ENCODE measurements around the gene INPP4B. TPM values are rescaled to one million over a fixed set of nuclear protein-coding genes. Genes with fewer than 3 reads are reported as not detected.

The INPP4B gene
- total and polyA plus RNA-seq, 2 of the 4 experiments (the other 2 are of a cell fraction): 1.8 to 14.0 TPM

DNA sequence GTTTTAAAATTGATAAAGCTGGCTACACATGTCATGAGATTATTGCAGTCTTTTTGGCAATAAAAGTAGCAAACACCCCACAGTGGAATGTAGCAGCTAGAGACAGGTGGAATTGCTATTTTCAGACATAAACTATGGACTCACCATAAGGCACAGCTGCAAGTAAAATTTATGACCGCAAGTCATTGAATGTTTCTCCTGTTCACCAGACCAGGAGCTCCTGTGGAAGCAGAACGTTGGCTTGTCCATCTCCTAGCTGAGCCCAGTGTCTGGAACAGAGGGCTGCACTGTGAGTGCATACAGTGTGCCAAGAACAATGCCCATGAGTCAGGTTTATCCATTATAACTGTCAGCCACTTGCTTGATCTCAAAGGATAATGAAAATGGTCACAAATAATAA lies 538.2 kb downstream of the INPP4B start:
- Histone ChIP-seq H2BK20ac (ENCODE audit: low read depth, low read length) (no peak overlapping the region), H2BK120ac (ENCODE audit: low read depth, low read length) (no peak overlapping the region), H3K36me3 (ENCODE audit: control insufficient read depth, insufficient read depth, low read length) (peaks cover 2% of the 10 kb centered on the region; the same call in 1 of the 2 replicates), H3K4me1 (ENCODE audit: control insufficient read depth, insufficient read depth, low read length) (peaks cover 1% of the 10 kb centered on the region; the same call in 1 of the 2 replicates), H3K9ac (ENCODE audit: low read depth, low read length) (no peak overlapping the region), H3K27me3 (ENCODE audit: control insufficient read depth, insufficient read depth, low read length) (no peaks in the 10 kb centered on the region), H2AFZ (replicated peaks; ENCODE audit: low read length, poor library complexity) (no peak overlapping the region), H3K23ac (ENCODE audit: low read depth, low read length) (no peak overlapping the region), H4K91ac (ENCODE audit: insufficient read depth, low read depth, low read length) (no peak overlapping the region), H3K14ac (replicated peaks; ENCODE audit: low read depth, low read length) (no peak overlapping the region), H4K20me1 (ENCODE audit: insufficient read depth, low read length) (no peaks in the 10 kb centered on the region), H3K56ac (ENCODE audit: extremely low read depth, insufficient read depth, low read length) (no peak overlapping the region), H2AK9ac (replicated peaks; ENCODE audit: low read depth, low read length, poor library complexity) (no peak overlapping the region), H3K79me1 (ENCODE audit: low read depth in 1 of 2, low read length in 2 of 2) (no peaks in the 10 kb centered on the region), H2AK5ac (ENCODE audit: low read depth, low read length) (no peak overlapping the region), H3K18ac (ENCODE audit: low read depth, low read length) (no peak overlapping the region), H3K4me3 (ENCODE audit: insufficient read depth, low read depth, low read length) (no peak overlapping the region), H3K4ac (ENCODE audit: low read depth, low read length) (no peak overlapping the region), H4K8ac (ENCODE audit: low read depth in 2 of 2, low read length in 2 of 2) (no peak overlapping the region), H3K27ac (ENCODE audit: insufficient read depth, low read length) (no peak overlapping the region), H3K9me3 (ENCODE audit: control insufficient read depth, insufficient read depth, low read length) (no peaks in the 10 kb centered on the region), H2BK15ac (ENCODE audit: low read depth, low read length) (no peak overlapping the region), H3K9me1 (ENCODE audit: insufficient read depth, low read length) (no peaks in the 10 kb centered on the region), H3K4me2 (ENCODE audit: low read depth, low read length) (no peak overlapping the region), H2BK5ac (ENCODE audit: low read depth, low read length, poor library complexity, severe bottlenecking) (no peak overlapping the region), H4K5ac (ENCODE audit: low read depth, low read length) (no peak overlapping the region)
- dilution Hi-C loops (cut with HindIII; ENCODE audit: low sequenced_read_pairs, unreplicated experiment): no loop called here
- no TSS peak for BruUV-seq (replicated peaks)
- ATAC-seq (ENCODE audit: low read depth): no peak
- WGBS, 2 experiments (ENCODE audit: extremely low coverage in 2 of 2, insufficient read length in 1 of 2): no CpG with 5 or more reads among the region's 2 CpGs
- POLR2A ChIA-PET (ENCODE audit: unreplicated experiment): no interaction called here
- intact Hi-C loops (cut with micrococcal nuclease): no loop called here
- CTCF ChIA-PET: interaction anchor here (0.6 to 0.9 kb wide), 3 partner anchors 24 to 383 kb away, joined by 3 read pairs; no protein-coding TSS in a partner anchor
- TF ChIP-seq RFX5 (IDR thresholded peaks at IDR 0.05; ENCODE audit: low read depth, low read length) (no peak), CHD1 (IDR thresholded peaks at IDR 0.05; ENCODE audit: low read depth, low read length) (no peak)
- TF ChIP-seq, protein P1, sequence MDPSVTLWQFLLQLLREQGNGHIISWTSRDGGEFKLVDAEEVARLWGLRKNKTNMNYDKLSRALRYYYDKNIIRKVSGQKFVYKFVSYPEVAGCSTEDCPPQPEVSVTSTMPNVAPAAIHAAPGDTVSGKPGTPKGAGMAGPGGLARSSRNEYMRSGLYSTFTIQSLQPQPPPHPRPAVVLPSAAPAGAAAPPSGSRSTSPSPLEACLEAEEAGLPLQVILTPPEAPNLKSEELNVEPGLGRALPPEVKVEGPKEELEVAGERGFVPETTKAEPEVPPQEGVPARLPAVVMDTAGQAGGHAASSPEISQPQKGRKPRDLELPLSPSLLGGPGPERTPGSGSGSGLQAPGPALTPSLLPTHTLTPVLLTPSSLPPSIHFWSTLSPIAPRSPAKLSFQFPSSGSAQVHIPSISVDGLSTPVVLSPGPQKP (IDR thresholded peaks at IDR 0.05; ENCODE audit: borderline replicate concordance, low read depth, low read length): no peak
- TF ChIP-seq, protein P2, sequence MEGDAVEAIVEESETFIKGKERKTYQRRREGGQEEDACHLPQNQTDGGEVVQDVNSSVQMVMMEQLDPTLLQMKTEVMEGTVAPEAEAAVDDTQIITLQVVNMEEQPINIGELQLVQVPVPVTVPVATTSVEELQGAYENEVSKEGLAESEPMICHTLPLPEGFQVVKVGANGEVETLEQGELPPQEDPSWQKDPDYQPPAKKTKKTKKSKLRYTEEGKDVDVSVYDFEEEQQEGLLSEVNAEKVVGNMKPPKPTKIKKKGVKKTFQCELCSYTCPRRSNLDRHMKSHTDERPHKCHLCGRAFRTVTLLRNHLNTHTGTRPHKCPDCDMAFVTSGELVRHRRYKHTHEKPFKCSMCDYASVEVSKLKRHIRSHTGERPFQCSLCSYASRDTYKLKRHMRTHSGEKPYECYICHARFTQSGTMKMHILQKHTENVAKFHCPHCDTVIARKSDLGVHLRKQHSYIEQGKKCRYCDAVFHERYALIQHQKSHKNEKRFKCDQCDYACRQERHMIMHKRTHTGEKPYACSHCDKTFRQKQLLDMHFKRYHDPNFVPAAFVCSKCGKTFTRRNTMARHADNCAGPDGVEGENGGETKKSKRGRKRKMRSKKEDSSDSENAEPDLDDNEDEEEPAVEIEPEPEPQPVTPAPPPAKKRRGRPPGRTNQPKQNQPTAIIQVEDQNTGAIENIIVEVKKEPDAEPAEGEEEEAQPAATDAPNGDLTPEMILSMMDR (conservative IDR thresholded peaks at IDR 0.05; ENCODE audit: low read depth, low read length): no peak
- DNase-seq: no peak
- in situ Hi-C loops (cut with MboI; ENCODE audit: low sequenced_read_pairs): no loop called here
